H1 (cell line): ENCODE results near the gene ITGB5. TPM values are rescaled to one million over a fixed set of nuclear protein-coding genes. Genes with fewer than 3 reads are reported as not detected.

Source experiments
- CEBPB ChIP-seq: IDR thresholded peaks from 2 replicates; pipeline ENCODE4 v1.6.1; 2012; ENCODE audit warnings: low read depth, low read length
- SRF ChIP-seq: IDR thresholded peaks from 2 replicates; pipeline ENCODE4 v1.6.1; 2011; ENCODE audit warnings: mild to moderate bottlenecking, low read depth, low read length, moderate library complexity
- TBP ChIP-seq: IDR thresholded peaks from 2 replicates; pipeline ENCODE4 v1.6.1; 2011; ENCODE audit warnings: low read depth, low read length, improper control_type of control experiment
- TEAD4 ChIP-seq: IDR thresholded peaks from 2 replicates; pipeline ENCODE4 v1.6.1; 2012; ENCODE audit warnings: low read depth, low read length, inconsistent platforms, mixed read lengths
- polyA plus RNA-seq, 7 experiments: library from polyadenylated mRNA; depleted of rRNA in 3 of 7; stranded (reverse) in 5 of 7; unstranded in 2 of 7; fragments of >200 nt in 5 of 7; fragments of 200-250 nt in 2 of 7; gene quantifications; 1 replicate in 5 of 7; 2 replicates in 1 of 7; 4 replicates in 1 of 7; pipeline versions ENCODE4 v1.2.1 to v1.2.3, GENCODE V29; 2011 to 2013; ENCODE audit warnings: missing spikeins in 2 of 7, mixed read lengths in 2 of 7
- total RNA-seq: library from RNA; stranded (reverse); fragmentation: NEBNext Ultra II Directional; extraction: Animal tissue kit (Norgen Biotek cat#: 25700); gene quantifications from 2 replicates; pipeline ENCODE4 v1.2.1, GENCODE V29; 2021

Gene ITGB5
- total and polyA plus RNA-seq, 2 of the 8 experiments (the other 6 are each of a cell fraction or from before 2014, with no cell fraction given): 101 to 268 TPM

DNA sequence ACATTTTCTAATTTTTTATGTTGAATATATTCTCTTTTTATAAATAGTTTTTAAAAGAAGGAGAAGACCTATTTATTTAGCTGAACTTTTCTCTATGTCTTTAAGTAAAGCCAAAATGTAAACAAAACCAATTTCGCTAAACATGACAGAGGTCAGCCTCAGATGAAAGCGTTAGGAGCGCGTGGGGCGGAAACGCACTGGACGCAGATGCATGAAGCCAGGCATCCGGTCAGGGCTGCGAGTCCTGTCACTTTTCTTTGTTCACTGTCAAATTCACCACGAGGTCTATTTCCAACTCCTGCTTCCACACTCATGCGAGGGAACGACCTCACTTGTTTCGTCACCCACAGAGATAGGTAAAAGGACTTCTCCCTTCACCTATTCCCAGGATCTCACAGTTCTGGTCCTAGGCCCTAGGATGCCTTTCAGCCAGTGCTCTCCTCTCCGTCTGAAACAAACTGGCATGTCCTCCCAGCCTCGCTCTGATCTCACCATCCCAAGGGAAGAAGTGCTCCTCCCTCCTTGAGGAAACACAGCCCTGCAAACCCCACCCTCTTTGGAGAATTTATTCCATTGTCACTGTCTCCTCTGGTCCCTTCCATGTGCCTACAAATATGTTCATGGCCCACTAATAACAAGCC lies 57.9 kb downstream of the ITGB5 start (continued):
- TF ChIP-seq TEAD4 (no peak), TBP (no peak), CEBPB (no peak), SRF (no peak)
